Raji (cell line): ENCODE results near the gene TUBE1.

Experiments
- POLR2A ChIP-seq: IDR thresholded peaks from 2 replicates; pipeline ENCODE4 v1.6.1; 2011; ENCODE audit warnings: low read depth, low read length, control low read depth; ENCODE audit not compliant: insufficient read depth

The TUBE1 gene

DNA sequence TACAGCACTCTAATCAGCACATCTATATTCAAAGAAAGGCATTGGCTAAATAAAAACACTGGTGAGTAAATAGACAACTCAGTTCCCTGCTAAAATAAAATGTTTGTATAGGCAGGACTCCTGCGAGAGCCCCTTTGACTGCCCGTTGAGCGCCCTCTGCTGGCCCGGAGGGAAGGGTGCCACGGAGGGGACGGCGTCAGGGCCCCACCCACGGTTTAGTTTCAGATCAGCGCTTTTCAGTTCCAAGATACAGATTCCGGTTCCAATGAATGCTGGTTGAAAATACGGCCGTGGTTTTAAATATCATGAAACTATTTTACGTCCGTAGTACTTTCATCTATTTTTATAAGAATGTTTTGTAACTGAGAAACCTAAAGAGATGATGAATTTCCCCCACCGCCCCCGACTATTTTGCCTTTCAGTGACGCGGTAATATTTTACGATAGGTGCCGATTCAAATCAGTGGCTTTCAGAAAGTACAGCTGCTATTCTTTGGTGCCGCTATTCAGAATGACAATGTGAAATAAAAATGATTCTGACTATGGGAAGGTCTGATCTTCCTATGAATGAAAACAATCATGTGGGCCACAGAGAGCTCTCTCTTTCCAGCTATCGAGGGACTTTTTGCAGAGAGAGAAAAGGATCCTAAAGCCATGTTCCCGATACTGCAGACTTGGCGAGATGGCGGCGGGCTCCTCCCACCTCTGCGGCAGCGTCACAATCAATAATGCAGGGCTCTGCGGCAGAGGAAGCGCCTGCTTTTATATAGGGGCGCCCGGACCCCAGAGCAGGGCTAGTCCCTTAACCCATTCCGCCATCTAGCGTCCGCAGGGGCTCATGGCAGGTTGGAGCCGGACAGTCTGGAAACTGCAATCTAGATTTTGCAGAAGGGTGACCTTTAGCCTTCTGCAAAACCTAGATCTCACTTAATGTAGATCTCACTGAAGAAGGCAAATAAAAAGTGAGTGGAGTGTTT is 44.0 kb downstream of the TUBE1 start:
- peak; percentile 29; the same call in 1 of the 2 replicates for TF ChIP-seq POLR2A

- no peak for TF ChIP-seq POLR2A
Observed at GRCh38 chr6:112041535-112041934, 45.7 kb downstream of the TUBE1 start.

- no peak for TF ChIP-seq POLR2A
Observed at GRCh38 chr6:112040956-112041355, 46.3 kb downstream of the TUBE1 start.

GRCh38 chr6:112039431-112039770 is 47.9 kb downstream of the TUBE1 start:
- no peak for TF ChIP-seq POLR2A

GRCh38 chr6:112038756-112039430 is 48.4 kb downstream of the TUBE1 start:
- no peak for TF ChIP-seq POLR2A

DNA sequence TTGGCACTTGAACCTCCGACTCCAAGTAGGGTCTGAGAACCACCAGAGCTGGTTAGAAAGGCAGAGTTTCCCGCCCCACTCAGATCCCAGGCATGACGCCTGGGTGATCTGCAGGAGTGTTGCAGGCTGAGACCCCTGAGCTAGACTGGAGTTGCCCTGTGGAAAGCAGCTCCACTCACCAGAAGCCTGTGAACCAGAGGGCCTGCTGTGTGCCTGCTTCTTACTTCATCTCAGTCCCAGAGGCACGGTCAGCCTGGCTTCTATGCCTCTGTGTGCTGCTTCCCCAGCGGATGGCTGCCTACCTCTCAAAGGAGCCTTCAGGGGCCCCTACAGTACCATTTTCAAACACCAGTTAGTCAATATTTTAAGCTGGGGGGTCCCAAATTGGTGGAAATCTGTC is 49.0 kb downstream of the TUBE1 start:
- no peak for TF ChIP-seq POLR2A

DNA sequence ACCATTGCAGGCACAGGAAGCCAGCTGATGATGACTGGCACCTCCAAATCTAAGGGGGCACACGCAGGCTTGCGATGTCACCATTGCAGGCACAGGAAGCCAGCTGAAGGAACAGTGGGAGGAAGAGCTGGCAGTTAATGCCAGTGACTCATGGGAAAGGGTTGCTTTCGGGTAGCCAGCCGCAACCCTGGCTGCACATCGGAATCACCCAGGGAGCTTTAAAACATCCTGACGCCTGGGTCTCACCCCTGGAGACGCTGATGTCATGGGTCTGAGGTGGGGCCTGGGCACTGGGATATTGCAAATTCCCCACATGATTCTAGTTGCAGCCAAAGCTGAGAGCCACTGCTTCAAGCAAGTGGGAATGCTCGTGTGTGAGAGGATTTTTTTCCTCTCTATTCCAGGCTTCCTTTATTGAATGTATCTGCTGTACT is 49.5 kb downstream of the TUBE1 start:
- no peak for TF ChIP-seq POLR2A

GRCh38 chr6:112036088-112036637 is 51.1 kb downstream of the TUBE1 start:
- no peak for TF ChIP-seq POLR2A

GRCh38 chr6:112034616-112034995 is 52.7 kb downstream of the TUBE1 start:
- no peak for TF ChIP-seq POLR2A

DNA sequence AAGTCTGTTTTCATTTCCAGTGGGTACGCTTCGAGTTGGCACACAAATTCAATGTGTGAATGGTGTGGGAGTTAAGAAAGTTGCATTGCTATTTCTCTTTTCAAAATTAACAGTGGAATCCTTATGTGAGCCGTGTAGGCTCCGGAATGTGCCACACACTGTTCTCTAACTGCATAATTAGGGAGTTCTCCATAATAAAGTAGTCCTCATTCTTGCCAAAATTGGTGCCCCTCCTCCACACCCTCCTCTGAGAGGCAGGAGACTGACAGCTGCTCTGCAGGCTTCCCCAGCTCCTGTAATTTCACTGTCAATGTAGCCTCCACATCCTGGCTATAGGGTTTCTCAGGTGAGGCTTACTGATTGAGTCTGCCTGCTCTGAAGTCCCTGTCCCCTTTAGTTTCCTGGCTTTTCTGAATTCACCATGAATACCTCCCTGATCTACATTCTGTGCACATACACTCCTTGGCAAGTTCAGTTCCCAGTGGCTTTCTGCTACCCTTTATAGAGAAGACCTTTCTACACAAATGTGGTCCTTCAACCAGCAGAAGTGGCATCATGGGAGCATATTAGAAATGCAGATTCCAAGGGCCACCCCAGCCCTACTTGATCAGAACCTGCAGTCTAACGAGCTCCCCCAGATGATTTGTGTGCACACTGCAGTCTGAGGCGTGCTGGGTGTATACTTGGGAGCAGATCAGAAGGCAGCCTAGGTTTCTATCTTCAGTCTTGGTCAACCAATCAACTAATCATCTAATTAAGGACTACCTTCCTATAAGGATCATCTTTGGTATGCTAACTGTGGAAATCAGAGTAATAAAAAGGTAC is 53.3 kb downstream of the TUBE1 start:
- no peak for TF ChIP-seq POLR2A

DNA sequence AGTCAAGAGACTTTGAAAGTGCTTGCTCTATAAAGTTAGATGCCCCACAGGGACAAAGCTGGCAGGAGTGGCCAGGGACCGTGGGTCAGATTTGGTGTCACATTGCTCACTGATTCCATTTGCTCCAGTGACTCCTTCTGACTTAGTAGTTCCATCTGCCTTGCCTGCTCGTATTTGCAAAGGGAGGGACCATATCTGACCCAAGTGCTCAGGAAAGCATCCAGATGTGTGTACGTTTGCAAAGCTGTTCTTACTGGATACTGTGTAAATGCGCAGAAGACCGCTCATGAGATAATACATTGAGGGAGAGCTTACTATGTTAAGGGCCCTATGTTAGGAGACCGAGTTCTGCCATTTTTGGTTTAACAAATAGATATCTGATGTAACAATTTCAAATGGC is 54.6 kb downstream of the TUBE1 start:
- TF ChIP-seq POLR2A, result no peak

GRCh38 chr6:112031960-112032359 is 55.3 kb downstream of the TUBE1 start:
- no peak for TF ChIP-seq POLR2A

GRCh38 chr6:112030961-112031660 is 56.2 kb downstream of the TUBE1 start:
- TF ChIP-seq POLR2A, result no peak

- TF ChIP-seq POLR2A, result no peak
Observed at GRCh38 chr6:112030206-112030960, 56.9 kb downstream of the TUBE1 start.
